Loucy (cell line): ENCODE measurements around the gene HEXD.
"Not testable (repeated sequence)": the region's sequence is repeated elsewhere in the genome, so short reads cannot be mapped to it uniquely, and the experiment has no call there.

Source experiments
- H2AFZ ChIP-seq: fragments of 200-600 bp; sonication (generic); 2 replicates; pipeline ENCODE4 v1.6.0; 2016; ENCODE audit warnings: antibody characterized with exemption, mild to moderate bottlenecking, low read length, moderate library complexity
- H3F3A ChIP-seq: fragments of 200-600 bp; 2 replicates; pipeline ENCODE4 v1.6.0; 2016; ENCODE audit warnings: antibody characterized with exemption, low read depth, mild to moderate bottlenecking
- H3K27me3 ChIP-seq: fragments of 200-600 bp; sonication (generic); 2 replicates; pipeline ENCODE4 v1.6.1; 2014; ENCODE audit warnings: low read length, mild to moderate bottlenecking; ENCODE audit not compliant: insufficient read depth, poor library complexity, severe bottlenecking
- H3K36me3 ChIP-seq: fragments of 200-600 bp; sonication (generic); 2 replicates; pipeline ENCODE4 v1.6.1; 2016; ENCODE audit warnings: low read length; ENCODE audit not compliant: insufficient read depth
- H3K4me1 ChIP-seq: fragments of 200-600 bp; sonication (generic); 2 replicates; pipeline ENCODE4 v1.5.1; 2014; ENCODE audit warnings: low read length, mild to moderate bottlenecking; ENCODE audit not compliant: insufficient read depth, poor library complexity, severe bottlenecking
- H3K4me2 ChIP-seq: fragments of 200-600 bp; sonication (generic); 2 replicates; pipeline ENCODE4 v1.6.0; 2014; ENCODE audit warnings: antibody characterized with exemption, low read length, low read depth, mild to moderate bottlenecking; ENCODE audit not compliant: poor library complexity, severe bottlenecking
- H3K4me3 ChIP-seq: fragments of 200-600 bp; sonication (generic); 2 replicates; pipeline ENCODE4 v1.5.1; 2014; ENCODE audit warnings: low read length, mild to moderate bottlenecking, mixed read lengths; ENCODE audit not compliant: poor library complexity, severe bottlenecking
- H3K79me2 ChIP-seq: fragments of 200-600 bp; sonication (generic); 2 replicates; pipeline ENCODE4 v1.6.1; 2014; ENCODE audit warnings: low read length; ENCODE audit not compliant: insufficient read depth
- H3K9ac ChIP-seq: fragments of 200-600 bp; sonication (generic); 2 replicates; pipeline ENCODE4 v1.6.0; 2014; ENCODE audit warnings: mild to moderate bottlenecking, low read depth, low read length, moderate library complexity; ENCODE audit not compliant: poor library complexity, severe bottlenecking
- H3K9me2 ChIP-seq: fragments of 200-600 bp; sonication (generic); replicated peaks from 2 replicates; pipeline ENCODE4 v1.6.1; 2016; ENCODE audit warnings: low read depth, low read length, mixed read lengths
- H3K9me3 ChIP-seq: fragments of 200-600 bp; sonication (generic); 2 replicates; pipeline ENCODE4 v1.6.1; 2014; ENCODE audit warnings: mild to moderate bottlenecking, antibody characterized with exemption, low read length, low read depth; ENCODE audit not compliant: insufficient read depth
- H4K20me1 ChIP-seq: fragments of 200-600 bp; sonication (generic); 2 replicates; pipeline ENCODE4 v1.6.0; 2014; ENCODE audit warnings: antibody characterized with exemption, low read length, mild to moderate bottlenecking; ENCODE audit not compliant: insufficient read depth, poor library complexity, severe bottlenecking
- EZH2phosphoT487 ChIP-seq: fragments of 200-600 bp; IDR thresholded peaks from 2 replicates; pipeline ENCODE4 v1.6.1; 2018; ENCODE audit warnings: antibody characterized with exemption, mild to moderate bottlenecking, moderate library complexity, borderline replicate concordance
- TF ChIP-seq, protein P1 (sequence below): fragments of 200-600 bp; sonication (generic); conservative IDR thresholded peaks from 2 replicates; pipeline ENCODE4 v1.5.1; 2014; ENCODE audit warnings: mild to moderate bottlenecking, antibody characterized with exemption, low read length

HEXD gene

DNA sequence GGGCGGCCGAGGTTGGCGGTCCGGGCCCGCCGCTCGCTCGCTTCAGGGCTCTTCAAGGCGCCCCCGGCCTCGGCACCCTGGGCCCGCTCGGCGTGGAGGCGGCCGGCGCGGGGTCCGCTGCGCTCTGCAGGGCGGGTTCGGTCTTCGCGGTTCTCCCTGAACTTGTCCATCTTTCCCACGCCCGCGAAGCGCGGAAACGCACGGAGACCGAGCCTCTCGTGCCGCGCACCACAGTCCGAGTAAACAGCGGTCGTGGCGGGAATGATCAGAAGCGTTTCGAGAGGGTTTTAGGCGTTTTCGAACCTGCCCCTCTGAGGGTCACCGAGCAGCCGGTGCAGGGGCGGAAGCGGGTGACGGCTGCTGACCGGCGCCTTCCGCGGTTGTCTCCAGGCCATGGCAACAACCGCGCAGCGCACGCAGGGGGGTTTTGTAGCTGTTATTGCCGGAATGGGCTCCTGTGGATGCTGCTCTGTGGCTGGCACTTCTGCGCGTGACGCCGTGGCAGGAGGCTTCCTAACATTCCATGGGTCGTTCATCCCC is 40.8 kb downstream of the HEXD start:
- H4K20me1 ChIP-seq: peaks cover 48% of the 10 kb centered on the region
- no peak for TF ChIP-seq EZH2phosphoT487
- TF ChIP-seq, protein P1, sequence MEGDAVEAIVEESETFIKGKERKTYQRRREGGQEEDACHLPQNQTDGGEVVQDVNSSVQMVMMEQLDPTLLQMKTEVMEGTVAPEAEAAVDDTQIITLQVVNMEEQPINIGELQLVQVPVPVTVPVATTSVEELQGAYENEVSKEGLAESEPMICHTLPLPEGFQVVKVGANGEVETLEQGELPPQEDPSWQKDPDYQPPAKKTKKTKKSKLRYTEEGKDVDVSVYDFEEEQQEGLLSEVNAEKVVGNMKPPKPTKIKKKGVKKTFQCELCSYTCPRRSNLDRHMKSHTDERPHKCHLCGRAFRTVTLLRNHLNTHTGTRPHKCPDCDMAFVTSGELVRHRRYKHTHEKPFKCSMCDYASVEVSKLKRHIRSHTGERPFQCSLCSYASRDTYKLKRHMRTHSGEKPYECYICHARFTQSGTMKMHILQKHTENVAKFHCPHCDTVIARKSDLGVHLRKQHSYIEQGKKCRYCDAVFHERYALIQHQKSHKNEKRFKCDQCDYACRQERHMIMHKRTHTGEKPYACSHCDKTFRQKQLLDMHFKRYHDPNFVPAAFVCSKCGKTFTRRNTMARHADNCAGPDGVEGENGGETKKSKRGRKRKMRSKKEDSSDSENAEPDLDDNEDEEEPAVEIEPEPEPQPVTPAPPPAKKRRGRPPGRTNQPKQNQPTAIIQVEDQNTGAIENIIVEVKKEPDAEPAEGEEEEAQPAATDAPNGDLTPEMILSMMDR: no peak
- H3K9me2 ChIP-seq: no peaks in the 10 kb centered on the region
- H3K9me3 ChIP-seq: no peaks in the 10 kb centered on the region
- 0 out of 2 replicates have a peak overlapping the region, but pooled peaks have one; percentile 55 for H2AFZ ChIP-seq
- no peaks in the 10 kb centered on the region for H3K27me3 ChIP-seq
- peak overlapping the region; percentile 98 for H3K9ac ChIP-seq
- peaks cover 57% of the 10 kb centered on the region for H3K79me2 ChIP-seq
- peak overlapping the region; percentile 92 for H3K4me3 ChIP-seq
- H3K4me2 ChIP-seq: peak overlapping the region; percentile 96
- peaks cover 34% of the 10 kb centered on the region; the same call in 1 of the 2 replicates for H3K36me3 ChIP-seq
- H3K4me1 ChIP-seq: peaks cover 31% of the 10 kb centered on the region
- H3F3A ChIP-seq: peaks cover 3% of the 10 kb centered on the region; the same call in 1 of the 2 replicates

DNA sequence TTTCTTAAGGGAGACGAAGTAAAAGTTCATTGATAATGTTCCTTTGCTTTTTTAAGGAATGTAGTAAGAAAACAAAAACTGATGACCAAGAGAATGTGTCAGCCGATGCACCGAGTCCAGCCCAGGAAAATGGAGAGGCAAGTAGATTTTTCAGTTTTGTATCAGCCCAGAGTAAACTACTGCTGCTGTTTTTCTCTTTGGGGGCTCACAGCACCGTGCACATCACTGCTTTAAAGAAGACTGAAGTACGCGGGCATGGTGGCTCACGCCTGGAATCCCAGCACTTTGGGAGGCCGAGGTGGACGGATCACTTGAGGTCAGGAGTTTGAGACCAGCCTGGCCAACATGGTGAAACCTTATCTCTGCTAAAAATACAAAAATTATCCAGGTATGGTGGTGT is 41.8 kb downstream of the HEXD start:
- H3K4me2 ChIP-seq: peak overlapping the region; percentile 96
- H3K4me1 ChIP-seq: peaks cover 33% of the 10 kb centered on the region
- H3K79me2 ChIP-seq: peaks cover 61% of the 10 kb centered on the region
- not testable (repeated sequence) for H3K9me2 ChIP-seq, H3F3A ChIP-seq, H2AFZ ChIP-seq, H3K27me3 ChIP-seq, H3K9me3 ChIP-seq
- peaks cover 43% of the 10 kb centered on the region; the same call in 1 of the 2 replicates for H3K36me3 ChIP-seq
- H3K4me3 ChIP-seq: peak overlapping the region; percentile 92
- peak overlapping the region; percentile 98 for H3K9ac ChIP-seq
- H4K20me1 ChIP-seq: peaks cover 53% of the 10 kb centered on the region

DNA sequence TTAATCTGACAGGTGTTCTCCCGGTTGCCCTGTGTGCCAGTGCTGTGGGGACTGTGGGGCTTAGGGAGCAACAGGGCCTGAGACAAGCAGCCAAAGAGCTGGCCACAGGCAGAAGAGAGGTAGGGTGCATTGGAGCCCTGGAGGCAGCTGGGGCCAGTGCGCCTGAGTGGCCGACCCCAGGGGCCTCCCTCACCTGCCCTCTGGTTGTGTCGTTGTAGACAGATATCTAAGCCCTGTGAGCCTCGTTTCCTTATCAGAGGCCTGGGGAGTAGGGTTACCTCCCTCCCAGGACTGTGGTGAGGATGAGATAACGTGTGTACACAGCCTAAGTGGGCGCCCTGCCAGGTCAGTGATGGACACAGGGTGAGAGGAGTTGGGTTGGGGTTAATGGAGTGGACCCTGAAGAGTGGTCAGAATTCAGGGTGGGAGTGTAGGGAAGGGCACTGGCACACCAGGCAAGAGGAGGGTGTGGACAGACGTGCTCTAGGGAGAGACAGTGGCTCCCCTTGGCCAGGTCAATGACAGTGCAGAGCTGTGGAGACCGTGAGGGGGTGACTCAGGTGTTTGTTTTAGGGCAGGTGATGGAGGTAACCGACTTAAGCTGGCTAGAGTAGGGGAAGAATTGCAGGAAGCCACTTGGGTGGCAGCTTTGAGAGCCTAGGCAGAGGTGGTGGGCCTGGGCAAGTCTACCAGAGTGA is 43.8 kb downstream of the HEXD start:
- Histone ChIP-seq H2AFZ (no peak overlapping the region), H3F3A (peaks cover 3% of the 10 kb centered on the region; the same call in 1 of the 2 replicates), H3K4me1 (peaks cover 32% of the 10 kb centered on the region), H3K79me2 (peaks cover 77% of the 10 kb centered on the region), H3K27me3 (no peaks in the 10 kb centered on the region), H3K9ac (peak overlapping the region; percentile 15), H3K9me3 (no peaks in the 10 kb centered on the region), H3K36me3 (peaks cover 63% of the 10 kb centered on the region; the same call in 1 of the 2 replicates), H4K20me1 (peaks cover 59% of the 10 kb centered on the region), H3K4me2 (peak overlapping the region; percentile 53), H3K4me3 (peak overlapping the region; percentile 25), H3K9me2 (no peaks in the 10 kb centered on the region)
- TF ChIP-seq EZH2phosphoT487: no peak
- TF ChIP-seq, protein P1: no peak
